PC-3 (cell line): ENCODE data around the gene C1orf116. TPM values are rescaled to one million over a fixed set of nuclear protein-coding genes. Genes with fewer than 3 reads are reported as not detected.

ENCODE experiments used
- ATAC-seq: fragments of 200-7000 bp; cut with Tn5 transposase; 2 replicates; pipeline ENCODE4 v1.9.1; 2020; ENCODE audit warnings: mild to moderate bottlenecking, moderate library complexity
- BruUV-seq: library from RNA; stranded (reverse); fragments of 400-500 nt; replicated peaks from 2 replicates; lab custom pipeline; 2021; lab: Mats Ljungman, UMichigan
- CTCF ChIA-PET: fragments of 300-600 bp; sonication (Branson Sonifier 250); formaldehyde crosslinking; loops from one replicate; lab custom pipeline; 2022; ENCODE audit warnings: antibody characterized with exemption; lab: Charles Lee
- POLR2A ChIA-PET: fragments of 300-600 bp; sonication (Branson Sonifier 250); formaldehyde crosslinking; loops from one replicate; lab custom pipeline; 2022; ENCODE audit warnings: antibody characterized with exemption; ENCODE audit not compliant: unreplicated experiment; lab: Charles Lee
- DNase-seq: peaks from one replicate; pipeline ENCODE4 v3.0.0-alpha.2; 2015
- H2AFZ ChIP-seq: fragments of 300-600 bp; sonication (generic); 2 replicates; pipeline ENCODE4 v1.6.0; 2016; ENCODE audit warnings: antibody characterized with exemption, low read length
- H3F3A ChIP-seq: fragments of 300-600 bp; sonication (generic); one replicate; pipeline ENCODE4 v1.6.0; 2017; ENCODE audit warnings: antibody characterized with exemption, low read length, control low read depth, mild to moderate bottlenecking; ENCODE audit not compliant: unreplicated experiment
- H3K27ac ChIP-seq: fragments of 300-600 bp; sonication (generic); 2 replicates; pipeline ENCODE4 v1.5.1; 2016; ENCODE audit warnings: mild to moderate bottlenecking, low read length
- H3K27me3 ChIP-seq: fragments of 300-600 bp; sonication (generic); 2 replicates; pipeline ENCODE4 v1.6.1; 2016; ENCODE audit warnings: low read length, mixed read lengths
- H3K36me3 ChIP-seq: fragments of 300-600 bp; sonication (generic); 2 replicates; pipeline ENCODE4 v1.6.1; 2016; ENCODE audit warnings: low read depth, mixed run types, low read length, mixed read lengths
- H3K4me1 ChIP-seq: fragments of 300-600 bp; sonication (generic); 2 replicates; pipeline ENCODE4 v1.5.1; 2016; ENCODE audit warnings: low read length; ENCODE audit not compliant: insufficient read depth
- H3K4me2 ChIP-seq: fragments of 300-600 bp; sonication (generic); 2 replicates; pipeline ENCODE4 v1.6.0; 2016; ENCODE audit warnings: low read length
- H3K4me3 ChIP-seq: fragments of 300-600 bp; sonication (generic); 2 replicates; pipeline ENCODE4 v1.5.1; 2016; ENCODE audit warnings: mild to moderate bottlenecking, low read length, mixed read lengths
- H3K79me2 ChIP-seq: fragments of 300-600 bp; sonication (generic); 2 replicates; pipeline ENCODE4 v1.6.1; 2017; ENCODE audit warnings: low read length, mixed read lengths
- H3K9ac ChIP-seq: fragments of 300-600 bp; sonication (generic); 2 replicates; pipeline ENCODE4 v1.6.0; 2016; ENCODE audit warnings: mild to moderate bottlenecking, low read length
- H3K9me2 ChIP-seq: fragments of 300-600 bp; sonication (generic); replicated peaks from 2 replicates; pipeline ENCODE4 v1.6.1; 2016; ENCODE audit warnings: mixed run types, low read length, mixed read lengths
- H3K9me3 ChIP-seq: fragments of 300-600 bp; sonication (generic); 2 replicates; pipeline ENCODE4 v1.6.1; 2016; ENCODE audit warnings: low read length, mixed read lengths
- H4K20me1 ChIP-seq: fragments of 300-600 bp; sonication (generic); 2 replicates; pipeline ENCODE4 v1.6.1; 2016; ENCODE audit warnings: low read length, mixed read lengths
- CTCF ChIP-seq: fragments of 300-600 bp; sonication (generic); conservative IDR thresholded peaks from 2 replicates; pipeline ENCODE4 v1.5.1; 2017; ENCODE audit warnings: antibody characterized with exemption, low read depth, mild to moderate bottlenecking, low read length
- EZH2 ChIP-seq: fragments of 300-600 bp; sonication (generic); IDR thresholded peaks from one replicate; pipeline ENCODE4 v1.6.1; 2017; ENCODE audit warnings: antibody characterized with exemption, mild to moderate bottlenecking, low read length; ENCODE audit not compliant: unreplicated experiment
- EZH2phosphoT487 ChIP-seq: fragments of 300-600 bp; sonication (generic); IDR thresholded peaks from 2 replicates; pipeline ENCODE4 v1.6.1; 2018; ENCODE audit warnings: mild to moderate bottlenecking, antibody characterized with exemption, low read length, borderline replicate concordance
- intact Hi-C: fragments of 100-400 bp; cut with micrococcal nuclease; formaldehyde crosslinking; loops from 2 replicates; pipeline ENCODE4 v1.9.0; 2023
- total RNA-seq: library from RNA; depleted of rRNA; stranded (reverse); fragments of >200 nt; gene quantifications from 2 replicates; pipeline ENCODE4 v1.2.3, GENCODE V29; 2014

C1orf116 gene
- total RNA-seq, 1 experiment from 2014 or later = 34.9 TPM

DNA sequence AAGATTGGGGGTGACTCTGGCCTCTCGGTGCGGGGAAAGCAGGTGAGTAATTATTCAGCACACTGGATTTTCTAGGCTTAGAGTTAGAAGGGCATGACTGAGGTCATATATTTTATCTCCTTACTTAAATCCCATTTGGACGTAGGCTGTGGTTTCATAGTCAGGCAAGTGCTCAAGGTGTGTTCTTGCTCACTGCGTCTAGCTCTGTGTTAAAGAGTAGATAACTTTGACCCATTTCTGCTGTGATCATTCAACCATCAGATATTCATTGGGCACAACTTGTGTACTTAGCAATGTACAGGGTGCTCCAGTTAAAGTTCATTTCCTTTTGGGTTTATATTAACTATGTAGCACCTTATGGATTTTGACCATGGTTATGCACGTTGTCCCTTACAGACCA is 35.1 kb upstream of the C1orf116 start:
- TF ChIP-seq CTCF (no peak), EZH2phosphoT487 (no peak), EZH2 (no peak)
- H3K36me3 ChIP-seq = peaks cover 88% of the 10 kb centered on the region
- no peaks in the 10 kb centered on the region for H3K27me3 ChIP-seq
- H3K4me3 ChIP-seq = no peak overlapping the region
- intact Hi-C loops = no loop called here
- no peak overlapping the region for H3K4me2 ChIP-seq
- POLR2A ChIA-PET = no interaction called here
- H3K79me2 ChIP-seq = no peaks in the 10 kb centered on the region
- BruUV-seq = no TSS peak
- CTCF ChIA-PET = no interaction called here
- no peak overlapping the region for H2AFZ ChIP-seq
- no peaks in the 10 kb centered on the region for H3K9me2 ChIP-seq
- ATAC-seq (no peak), DNase-seq (no peak)
- no peaks in the 10 kb centered on the region for H3K4me1 ChIP-seq
- no peaks in the 10 kb centered on the region for H4K20me1 ChIP-seq
- no peak overlapping the region for H3K27ac ChIP-seq
- H3K9me3 ChIP-seq = no peaks in the 10 kb centered on the region
- no peak overlapping the region for H3K9ac ChIP-seq
- H3F3A ChIP-seq = no peaks in the 10 kb centered on the region

DNA sequence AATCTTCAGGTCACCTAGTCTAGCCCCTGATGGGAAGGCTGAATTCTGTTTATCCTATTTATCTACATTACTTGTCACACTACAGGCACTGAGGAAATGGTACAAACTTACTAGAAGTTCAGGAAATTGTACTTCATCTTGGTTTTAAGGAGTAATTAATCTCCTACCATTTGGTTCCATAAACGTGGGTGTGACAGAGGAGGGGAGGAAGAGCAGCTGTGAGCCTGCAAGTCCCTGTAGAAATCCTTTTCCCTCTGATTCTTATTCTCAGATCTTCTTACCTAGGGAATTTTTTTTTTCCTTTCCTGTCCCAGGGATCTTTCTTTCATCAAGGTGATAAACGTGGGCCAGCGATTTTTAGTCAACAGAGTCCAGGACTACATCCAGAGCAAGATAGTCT is 34.6 kb upstream of the C1orf116 start:
- Histone ChIP-seq H3K36me3 (peaks cover 88% of the 10 kb centered on the region), H3K4me3 (no peak overlapping the region), H3K9me3 (no peaks in the 10 kb centered on the region), H3K4me1 (no peaks in the 10 kb centered on the region), H3K27me3 (no peaks in the 10 kb centered on the region), H3K79me2 (no peaks in the 10 kb centered on the region), H3K9me2 (no peaks in the 10 kb centered on the region), H2AFZ (no peak overlapping the region), H3F3A (no peaks in the 10 kb centered on the region), H3K4me2 (no peak overlapping the region), H3K9ac (no peak overlapping the region), H4K20me1 (no peaks in the 10 kb centered on the region), H3K27ac (no peak overlapping the region)
- intact Hi-C loops = no loop called here
- TF ChIP-seq CTCF (no peak), EZH2phosphoT487 (no peak), EZH2 (no peak)
- ChIA-PET POLR2A (no interaction called here), CTCF (no interaction called here)
- no TSS peak for BruUV-seq
- DNase-seq (no peak), ATAC-seq (no peak)

- Histone ChIP-seq H3K9me3 (no peaks in the 10 kb centered on the region), H3K4me3 (no peak overlapping the region), H3K27ac (no peak overlapping the region), H4K20me1 (no peaks in the 10 kb centered on the region), H3K79me2 (no peaks in the 10 kb centered on the region), H3K27me3 (no peaks in the 10 kb centered on the region), H2AFZ (no peak overlapping the region), H3K36me3 (peaks cover 80% of the 10 kb centered on the region), H3K4me2 (no peak overlapping the region), H3K4me1 (no peaks in the 10 kb centered on the region), H3K9me2 (no peaks in the 10 kb centered on the region), H3F3A (no peaks in the 10 kb centered on the region), H3K9ac (no peak overlapping the region)
- intact Hi-C loops = no loop called here
- no peak for ATAC-seq
- ChIA-PET POLR2A (no interaction called here), CTCF (no interaction called here)
- no peak for DNase-seq
- BruUV-seq = no TSS peak
- TF ChIP-seq CTCF = no peak
- no peak for TF ChIP-seq EZH2
Measured at GRCh38 chr1:207064561-207064960, 32.0 kb upstream of the C1orf116 start.
